HS-27A (cell line): ENCODE data around the gene MDH1.
"Not testable (repeated sequence)": the region's sequence is repeated elsewhere in the genome, so short reads cannot be mapped to it uniquely, and the experiment has no call there.

Experiments
- DNase-seq: peaks from one replicate; pipeline ENCODE4 v3.0.0-alpha.2; 2012; ENCODE audit warnings: low read depth, missing footprints

MDH1 gene

GRCh38 chr2:63588385-63589147 is at the start of gene MDH1, which contains the start of gene WDPCP:
Gene MDH1 (plus strand): TSS chr2:63588963. CDS start chr2:63589044, 81 bp downstream.
Gene WDPCP (minus strand): TSS chr2:63588477. CDS start chr2:63588271, 206 bp downstream.
- peak; percentile 93 for DNase-seq

- DNase-seq: no peak
These were observed 49.2 kb upstream of the MDH1 start for GRCh38 chr2:63539416-63540162.

- no peak for DNase-seq
These were observed 44.6 kb upstream of the MDH1 start for GRCh38 chr2:63544017-63544627.

- DNase-seq: no peak
These were observed 43.7 kb upstream of the MDH1 start for GRCh38 chr2:63545023-63545422.

GRCh38 chr2:63553049-63553448 is 35.7 kb upstream of the MDH1 start:
- no peak for DNase-seq

- no peak for DNase-seq
These were observed 33.5 kb upstream of the MDH1 start for GRCh38 chr2:63555299-63555698.

GRCh38 chr2:63555931-63556330 is 32.8 kb upstream of the MDH1 start:
- DNase-seq: no peak

GRCh38 chr2:63557819-63558218 is 30.9 kb upstream of the MDH1 start:
- not testable (repeated sequence) for DNase-seq

GRCh38 chr2:63558922-63559321 is 29.8 kb upstream of the MDH1 start:
- DNase-seq: not testable (repeated sequence)

- no peak for DNase-seq
These were observed 26.0 kb upstream of the MDH1 start for GRCh38 chr2:63562751-63563150.

- DNase-seq: no peak
These were observed 19.0 kb upstream of the MDH1 start for GRCh38 chr2:63569740-63570139.

GRCh38 chr2:63571291-63571690 is 17.5 kb upstream of the MDH1 start:
- DNase-seq: no peak

- DNase-seq: no peak
These were observed 16.8 kb upstream of the MDH1 start for GRCh38 chr2:63572001-63572400.

GRCh38 chr2:63573026-63573425 is 15.7 kb upstream of the MDH1 start:
- DNase-seq: not testable (repeated sequence)

GRCh38 chr2:63573726-63574345 is 14.9 kb upstream of the MDH1 start:
- not testable (repeated sequence) for DNase-seq

GRCh38 chr2:63576546-63576945 is 12.2 kb upstream of the MDH1 start:
- DNase-seq: no peak

GRCh38 chr2:63578767-63579166 is 10.0 kb upstream of the MDH1 start:
- DNase-seq: no peak

- no peak for DNase-seq
These were observed 8.0 kb upstream of the MDH1 start for GRCh38 chr2:63580651-63581297.

GRCh38 chr2:63581298-63581961 is 7.3 kb upstream of the MDH1 start:
- DNase-seq: no peak

GRCh38 chr2:63582873-63583272 is 5.9 kb upstream of the MDH1 start:
- no peak for DNase-seq

GRCh38 chr2:63587814-63588384 is 864 bp upstream of the MDH1 start:
- DNase-seq: no peak
